ENCODE measurements around the gene PLEKHH3. TPM values are rescaled to one million over a fixed set of nuclear protein-coding genes. Genes with fewer than 3 reads are reported as not detected.

The PLEKHH3 gene
- total RNA-seq, 1 experiment from 2014 or later: 32.2 TPM

GRCh38 chr17:42675965-42676423 is 800 bp downstream of the PLEKHH3 start:
- Histone ChIP-seq H3K27ac (ENCODE audit: low read length) (peak overlapping the region; percentile 81), H3K4me1 (ENCODE audit: control insufficient read depth, insufficient read depth, low read length) (peaks cover 14% of the 10 kb centered on the region), H3K4me3 (ENCODE audit: low read depth in 2 of 2, low read length in 2 of 2) (peak overlapping the region; percentile 85 to 95), H3K36me3 (ENCODE audit: control insufficient read depth, insufficient read depth, low read length) (no peaks in the 10 kb centered on the region; the same call in 1 of the 2 replicates), H3K9me3 (ENCODE audit: control insufficient read depth, insufficient read depth, low read depth, low read length) (no peaks in the 10 kb centered on the region), H3K27me3 (ENCODE audit: control insufficient read depth, insufficient read depth, low read length) (no peaks in the 10 kb centered on the region)
- TF ChIP-seq CTCF (IDR thresholded peaks at IDR 0.05) (no peak), REST (IDR thresholded peaks at IDR 0.05; ENCODE audit: insufficient read depth in 1 of 2, low read depth in 2 of 2, low read length in 1 of 2) (no peak; a peak in 1 of 4 replicates), POLR2AphosphoS5 (IDR thresholded peaks at IDR 0.05; ENCODE audit: low read depth, low read length) (no peak), SIN3A (IDR thresholded peaks at IDR 0.05; ENCODE audit: borderline replicate concordance, insufficient read depth, low read depth, low read length) (no peak), TCF7L2 (IDR thresholded peaks at IDR 0.05; ENCODE audit: low read depth, low read length) (no peak)
- intact Hi-C loops (cut with micrococcal nuclease; ENCODE audit: unreplicated experiment) (loop anchor here (5.0 kb wide), 1 partner anchor 99 kb away; the partner anchor contains the start of gene PSMC3IP), in situ Hi-C loops (cut with HindIII; ENCODE audit: low pct_unique_long_range_greater_than_20kb, low sequenced_read_pairs) (no loop called here)
- ChIA-PET POLR2A (no interaction called here), CTCF (no interaction called here)
- DNase-seq (ENCODE audit: low read depth, low spot score) (no peak), ATAC-seq (no peak)
- BruUV-seq (replicated peaks): no TSS peak

- ChIA-PET CTCF (no interaction called here), POLR2A (no interaction called here)
- DNase-seq (ENCODE audit: low read depth, low spot score): no peak
- Histone ChIP-seq H3K4me3 (ENCODE audit: low read depth in 2 of 2, low read length in 2 of 2) (peak overlapping the region; percentile 85 to 95), H3K9me3 (ENCODE audit: control insufficient read depth, insufficient read depth, low read depth, low read length) (no peaks in the 10 kb centered on the region), H3K27me3 (ENCODE audit: control insufficient read depth, insufficient read depth, low read length) (no peaks in the 10 kb centered on the region), H3K27ac (ENCODE audit: low read length) (peak overlapping the region; percentile 81), H3K36me3 (ENCODE audit: control insufficient read depth, insufficient read depth, low read length) (no peaks in the 10 kb centered on the region; the same call in 1 of the 2 replicates), H3K4me1 (ENCODE audit: control insufficient read depth, insufficient read depth, low read length) (peaks cover 12% of the 10 kb centered on the region)
- in situ Hi-C loops (cut with HindIII; ENCODE audit: low pct_unique_long_range_greater_than_20kb, low sequenced_read_pairs): no loop called here
- TF ChIP-seq SIN3A (IDR thresholded peaks at IDR 0.05; ENCODE audit: borderline replicate concordance, insufficient read depth, low read depth, low read length) (no peak), TCF7L2 (IDR thresholded peaks at IDR 0.05; ENCODE audit: low read depth, low read length) (no peak), POLR2AphosphoS5 (IDR thresholded peaks at IDR 0.05; ENCODE audit: low read depth, low read length) (no peak), REST (IDR thresholded peaks at IDR 0.05; ENCODE audit: insufficient read depth in 1 of 2, low read depth in 2 of 2, low read length in 1 of 2) (no peak)
- BruUV-seq (replicated peaks): no TSS peak
- intact Hi-C loops (cut with micrococcal nuclease; ENCODE audit: unreplicated experiment): loop anchor here (5.0 kb wide), 1 partner anchor 98 kb away; the partner anchor contains the start of gene PSMC3IP
- no peak for ATAC-seq
These were observed 1.3 kb downstream of the PLEKHH3 start for GRCh38 chr17:42675348-42675964.
